ENCODE results near the gene NDUFB2. TPM values are rescaled to one million over a fixed set of nuclear protein-coding genes. Genes with fewer than 3 reads are reported as not detected.

NDUFB2 gene
- total RNA-seq, result 186 to 198 TPM (median 193 TPM) in 3 replicates
- long read RNA-seq, transcript NDUFB2-201 (4 exons, 504 nt), result major isoform, 209 of 225 reads
- long read RNA-seq, partial matches to known transcripts, result 0 of 225 reads
- long read RNA-seq, other reads (novel, unspliced or antisense), result 9 of 225 reads

DNA sequence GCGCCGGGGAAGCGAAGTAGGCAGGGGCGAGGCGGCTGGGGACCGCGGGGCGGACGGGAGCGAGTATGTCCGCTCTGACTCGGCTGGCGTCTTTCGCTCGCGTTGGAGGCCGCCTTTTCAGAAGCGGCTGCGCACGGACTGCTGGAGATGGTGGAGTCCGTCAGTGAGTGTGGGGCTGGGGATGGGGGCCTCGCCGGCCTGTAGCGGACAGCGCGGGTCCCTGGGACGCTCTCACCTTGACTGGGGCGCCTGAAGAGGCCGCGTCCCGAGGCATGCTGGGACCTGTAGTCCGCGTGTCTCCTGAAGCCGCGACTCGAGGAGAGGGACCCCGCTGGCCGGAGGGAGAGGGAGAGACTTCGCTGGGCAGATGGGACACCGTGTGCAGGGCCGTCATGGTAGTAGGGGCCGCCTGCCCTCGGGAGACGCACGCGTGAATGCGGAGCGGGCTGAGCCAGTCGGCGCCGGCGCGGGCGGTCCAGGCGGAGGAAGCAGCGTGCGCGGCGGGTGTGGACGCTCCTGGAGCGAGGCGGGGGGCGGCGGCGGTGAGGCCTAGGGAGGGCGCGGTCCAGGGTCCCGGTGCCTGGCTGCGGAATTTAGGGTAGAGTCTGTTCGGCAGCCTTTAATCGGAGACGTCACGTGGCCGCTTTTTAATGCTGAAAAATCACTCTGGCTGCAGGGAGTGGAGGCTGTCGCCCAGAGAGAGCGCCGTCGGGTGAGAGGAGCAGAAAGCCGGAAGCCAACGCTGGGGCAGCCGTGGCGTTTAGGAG lies at the start of gene NDUFB2:
Gene NDUFB2 (plus strand): TSS at position 29 of the 767 bp plus-strand sequence. CDS start 37 bp downstream, at position 66.
- peak; percentile 98 for DNase-seq (ENCODE audit: low spot score)
- TF ChIP-seq, protein P1, sequence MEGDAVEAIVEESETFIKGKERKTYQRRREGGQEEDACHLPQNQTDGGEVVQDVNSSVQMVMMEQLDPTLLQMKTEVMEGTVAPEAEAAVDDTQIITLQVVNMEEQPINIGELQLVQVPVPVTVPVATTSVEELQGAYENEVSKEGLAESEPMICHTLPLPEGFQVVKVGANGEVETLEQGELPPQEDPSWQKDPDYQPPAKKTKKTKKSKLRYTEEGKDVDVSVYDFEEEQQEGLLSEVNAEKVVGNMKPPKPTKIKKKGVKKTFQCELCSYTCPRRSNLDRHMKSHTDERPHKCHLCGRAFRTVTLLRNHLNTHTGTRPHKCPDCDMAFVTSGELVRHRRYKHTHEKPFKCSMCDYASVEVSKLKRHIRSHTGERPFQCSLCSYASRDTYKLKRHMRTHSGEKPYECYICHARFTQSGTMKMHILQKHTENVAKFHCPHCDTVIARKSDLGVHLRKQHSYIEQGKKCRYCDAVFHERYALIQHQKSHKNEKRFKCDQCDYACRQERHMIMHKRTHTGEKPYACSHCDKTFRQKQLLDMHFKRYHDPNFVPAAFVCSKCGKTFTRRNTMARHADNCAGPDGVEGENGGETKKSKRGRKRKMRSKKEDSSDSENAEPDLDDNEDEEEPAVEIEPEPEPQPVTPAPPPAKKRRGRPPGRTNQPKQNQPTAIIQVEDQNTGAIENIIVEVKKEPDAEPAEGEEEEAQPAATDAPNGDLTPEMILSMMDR (IDR thresholded peaks at IDR 0.05), result no peak
- Mint-ChIP-seq H3K27me3 (ENCODE audit: low read depth) (no peaks in the 10 kb centered on the region), H3K9me3 (ENCODE audit: low read depth) (no peaks in the 10 kb centered on the region), H3K27ac (ENCODE audit: unreplicated experiment) (peak within 1 kb of the TSS; percentile 98), H3K4me3 (ENCODE audit: unreplicated experiment) (peak within 1 kb of the TSS; percentile 99), H3K4me1 (ENCODE audit: low read depth) (peaks cover 31% of the 10 kb centered on the region), H3K36me3 (ENCODE audit: low read depth) (peaks cover 6% of the 10 kb centered on the region)

DNA sequence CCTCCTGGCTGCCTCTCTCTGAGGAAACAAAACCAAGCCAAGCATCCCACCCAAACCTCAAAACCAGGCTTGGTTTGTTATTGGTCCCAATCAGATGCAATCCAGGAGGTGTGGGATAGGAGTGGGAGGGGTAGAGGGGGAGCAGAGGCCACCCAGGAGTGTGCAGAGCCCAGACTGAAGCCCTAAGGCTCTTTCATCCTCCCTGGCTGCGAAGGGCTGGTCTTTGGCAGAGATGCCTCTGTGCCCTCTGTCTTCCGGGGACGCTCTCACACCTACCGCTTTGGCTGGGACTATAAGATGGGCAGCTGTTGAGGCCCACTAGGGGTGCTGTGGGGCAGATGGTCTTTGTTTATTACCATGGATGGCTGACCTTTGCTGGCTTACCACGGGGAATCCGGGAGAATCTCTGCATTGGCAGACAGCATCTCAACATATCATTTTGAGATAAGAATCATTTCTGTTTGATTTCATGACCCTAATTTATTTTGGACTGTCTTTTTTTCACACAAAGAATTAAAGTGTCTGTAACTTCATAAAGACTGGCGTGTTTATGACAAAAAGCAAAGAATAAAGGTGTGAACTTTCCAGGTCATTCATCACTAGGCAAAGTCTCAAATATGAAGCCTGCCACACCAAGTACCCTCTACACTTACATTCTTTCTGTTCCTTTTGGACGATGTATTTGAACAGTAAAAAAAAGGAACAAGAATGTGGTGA lies 49.4 kb upstream of the NDUFB2 start:
- Mint-ChIP-seq H3K4me3 (ENCODE audit: unreplicated experiment) (no peak overlapping the region), H3K27me3 (ENCODE audit: low read depth) (no peaks in the 10 kb centered on the region), H3K27ac (ENCODE audit: unreplicated experiment) (no peak overlapping the region), H3K36me3 (ENCODE audit: low read depth) (no peaks in the 10 kb centered on the region), H3K9me3 (ENCODE audit: low read depth) (no peaks in the 10 kb centered on the region), H3K4me1 (ENCODE audit: low read depth) (peaks cover 32% of the 10 kb centered on the region)
- peak; percentile 30 for DNase-seq (ENCODE audit: low spot score)
- TF ChIP-seq, protein P1 (IDR thresholded peaks at IDR 0.05), result peak; percentile 77

DNA sequence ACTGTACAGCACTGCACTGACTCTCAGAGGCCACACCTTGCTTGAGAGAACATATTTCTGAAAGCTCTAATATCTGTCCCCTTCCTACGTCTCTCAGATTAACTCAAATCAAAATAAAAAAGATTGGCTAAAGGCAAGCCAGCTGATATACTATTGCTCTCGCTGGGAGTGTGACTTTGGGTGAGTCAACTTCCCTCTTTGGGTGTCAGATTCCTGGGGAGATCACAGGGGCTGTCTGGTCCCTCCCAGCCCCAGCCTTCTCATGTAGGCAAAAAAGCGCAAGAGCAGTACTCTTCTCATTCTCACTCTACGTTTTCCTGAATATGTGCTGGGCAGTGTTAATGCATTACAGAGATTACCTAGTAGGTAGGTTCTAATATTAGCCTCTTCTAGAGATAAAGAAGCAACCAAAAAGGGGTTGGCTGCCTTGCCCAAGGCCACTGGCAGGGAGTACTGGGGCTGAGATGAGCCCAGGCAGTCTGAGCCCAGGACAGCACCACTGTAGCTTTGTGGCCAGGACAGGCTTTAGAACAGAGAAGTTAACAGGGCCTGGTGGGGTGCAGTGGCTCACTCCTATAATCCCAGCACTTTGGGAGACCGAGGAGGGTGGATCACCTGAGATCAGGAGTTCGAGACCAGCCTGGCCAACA lies 46.8 kb upstream of the NDUFB2 start:
- TF ChIP-seq, protein P1 (IDR thresholded peaks at IDR 0.05), result no peak

DNA sequence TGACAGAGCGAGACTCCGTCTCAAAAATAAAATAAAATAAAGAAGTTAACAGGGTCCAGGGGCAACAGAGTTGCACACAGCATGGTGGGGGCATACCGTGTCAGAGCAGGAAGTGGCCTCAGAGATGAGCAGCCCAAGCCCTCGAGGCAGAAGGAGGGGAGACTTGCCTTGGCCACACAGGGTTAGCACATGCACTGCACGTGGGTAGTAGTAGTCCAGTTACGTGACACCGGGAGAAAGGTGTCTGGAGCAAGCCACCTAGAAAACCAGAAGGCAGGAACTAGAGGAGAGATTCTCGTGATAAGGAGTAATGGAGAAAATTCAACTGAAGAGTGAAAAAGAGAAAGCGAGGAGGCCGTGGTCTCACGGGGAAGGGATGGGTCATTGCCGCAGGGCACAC lies 46.1 kb upstream of the NDUFB2 start:
- TF ChIP-seq, protein P1 (IDR thresholded peaks at IDR 0.05), result no peak
- Mint-ChIP-seq H3K4me1 (ENCODE audit: low read depth) (peaks cover 37% of the 10 kb centered on the region), H3K36me3 (ENCODE audit: low read depth) (no peaks in the 10 kb centered on the region), H3K27ac (ENCODE audit: unreplicated experiment) (no peak overlapping the region), H3K27me3 (ENCODE audit: low read depth) (no peaks in the 10 kb centered on the region), H3K9me3 (ENCODE audit: low read depth) (no peaks in the 10 kb centered on the region), H3K4me3 (ENCODE audit: unreplicated experiment) (no peak overlapping the region)
- peak; percentile 54 for DNase-seq (ENCODE audit: low spot score)

More for the DNA sequence above, 46.8 kb upstream of the NDUFB2 start:
- Mint-ChIP-seq H3K4me3 (ENCODE audit: unreplicated experiment) (no peak overlapping the region), H3K36me3 (ENCODE audit: low read depth) (no peaks in the 10 kb centered on the region), H3K27ac (ENCODE audit: unreplicated experiment) (peak overlapping the region; percentile 27), H3K4me1 (ENCODE audit: low read depth) (peaks cover 37% of the 10 kb centered on the region), H3K27me3 (ENCODE audit: low read depth) (no peaks in the 10 kb centered on the region), H3K9me3 (ENCODE audit: low read depth) (no peaks in the 10 kb centered on the region)
- peak; percentile 39 for DNase-seq (ENCODE audit: low spot score)
